Keratinocyte (primary cell): ENCODE results near the gene ST3GAL2.

Experiments
- CTCF ChIP-seq, 3 experiments: IDR thresholded peaks in 1 of 3; conservative IDR thresholded peaks in 1 of 3; optimal IDR thresholded peaks in 1 of 3; 2 replicates in 2 of 3; 3 replicates in 1 of 3; pipeline versions ENCODE3 to v1.5.1; 2011; ENCODE audit warnings: low read length in 3 of 3, mild to moderate bottlenecking in 3 of 3, moderate library complexity in 2 of 3, control low read depth in 1 of 3, inconsistent platforms in 1 of 3; ENCODE audit not compliant: insufficient read depth in 2 of 3; ENCODE audit errors: extremely low read depth in 1 of 3
- EZH2 ChIP-seq: IDR thresholded peaks from one replicate; pipeline ENCODE4 v1.6.1; 2012; ENCODE audit warnings: inconsistent platforms, mild to moderate bottlenecking, low read length, moderate library complexity

GRCh38 chr16:70470141-70470926 lies 31.4 kb upstream of the ST3GAL2 start:
- TF ChIP-seq EZH2: no peak
- TF ChIP-seq CTCF (optimal IDR thresholded peaks at IDR 0.05 in 1 of 3, IDR thresholded peaks at IDR 0.05 in 1 of 3, conservative IDR thresholded peaks at IDR 0.05 in 1 of 3; ENCODE audit: extremely low read depth in 1 of 3, insufficient read depth in 2 of 3, low read length in 3 of 3): no peak
